T-helper 17 cell (primary cell): Measurements from ENCODE around the gene SEC22B. TPM values are rescaled to one million over a fixed set of nuclear protein-coding genes. Genes with fewer than 3 reads are reported as not detected.
"Not testable (repeated sequence)": the region's sequence is repeated elsewhere in the genome, so short reads cannot be mapped to it uniquely, and the experiment has no call there.

Source experiments
- ATAC-seq: fragments of 150-1000 bp; cut with Tn5 transposase; 2 replicates; pipeline ENCODE4 v1.10.0; 2021; ENCODE audit warnings: mild to moderate bottlenecking, moderate library complexity
- DNase-seq, 3 donors: peaks; one replicate each; pipeline versions ENCODE4 v3.0.0 to v3.0.0-alpha.2; 2020 to 2021
- H3K9me3 ChIP-seq: one replicate; pipeline ENCODE4 v1.7.0; 2013; ENCODE audit warnings: low read length, mild to moderate bottlenecking; ENCODE audit not compliant: control insufficient read depth, poor library complexity, severe bottlenecking
- H3K27ac Mint-ChIP-seq: one replicate; pipeline ENCODE4 v1.8.0; 2022; ENCODE audit warnings: mild to moderate bottlenecking, moderate library complexity, mixed read lengths
- H3K27me3 Mint-ChIP-seq: one replicate; pipeline ENCODE4 v1.8.0; 2022; ENCODE audit warnings: mixed read lengths
- H3K36me3 Mint-ChIP-seq: one replicate; pipeline ENCODE4 v1.8.0; 2022; ENCODE audit warnings: low read depth, mixed read lengths
- H3K4me1 Mint-ChIP-seq: one replicate; pipeline ENCODE4 v1.8.0; 2022; ENCODE audit warnings: mild to moderate bottlenecking, mixed read lengths
- H3K4me3 Mint-ChIP-seq: one replicate; pipeline ENCODE4 v1.8.0; 2022; ENCODE audit warnings: mild to moderate bottlenecking, moderate library complexity, mixed read lengths
- total RNA-seq, 4 donors: library from RNA in 2 of 4; stranded (reverse) in 2 of 4; gene quantifications; one replicate each; pipeline ENCODE4 v1.2.3 and lab custom pipeline; 2022 to 2026

The SEC22B gene
- total RNA-seq, 2 donors from 2014 or later: 24.2 to 28.4 TPM

GRCh38 chr1:120140656-120141265 is 35.6 kb downstream of the SEC22B start:
- not testable (repeated sequence) for ATAC-seq, H3K27me3 Mint-ChIP-seq, H3K9me3 ChIP-seq, H3K36me3 Mint-ChIP-seq, DNase-seq, H3K4me3 Mint-ChIP-seq, H3K27ac Mint-ChIP-seq
- peaks cover 14% of the 10 kb centered on the region for H3K4me1 Mint-ChIP-seq

GRCh38 chr1:120136086-120136485 is 40.2 kb downstream of the SEC22B start:
- H3K4me1 Mint-ChIP-seq, DNase-seq: not testable (repeated sequence)

GRCh38 chr1:120133928-120134325 is 42.4 kb downstream of the SEC22B start:
- not testable (repeated sequence) for ATAC-seq, H3K4me3 Mint-ChIP-seq, H3K36me3 Mint-ChIP-seq, H3K9me3 ChIP-seq, H3K27me3 Mint-ChIP-seq, DNase-seq, H3K4me1 Mint-ChIP-seq, H3K27ac Mint-ChIP-seq

More at GRCh38 chr1:120136086-120136485, 40.2 kb downstream of the SEC22B start:
- H3K36me3 Mint-ChIP-seq, H3K4me3 Mint-ChIP-seq, H3K27me3 Mint-ChIP-seq, ATAC-seq, H3K9me3 ChIP-seq, H3K27ac Mint-ChIP-seq: not testable (repeated sequence)

- DNase-seq (no peak), ATAC-seq (no peak)
- Mint-ChIP-seq H3K27me3 (no peaks in the 10 kb centered on the region), H3K4me1 (peaks cover 5% of the 10 kb centered on the region), H3K4me3 (no peak overlapping the region), H3K36me3 (peaks cover 4% of the 10 kb centered on the region), H3K27ac (no peak overlapping the region)
- no peaks in the 10 kb centered on the region for H3K9me3 ChIP-seq
Observed at GRCh38 chr1:120133228-120133927, 42.9 kb downstream of the SEC22B start.

GRCh38 chr1:120132406-120132763 is 43.9 kb downstream of the SEC22B start:
- not testable (repeated sequence) for H3K9me3 ChIP-seq, H3K27ac Mint-ChIP-seq, DNase-seq, H3K27me3 Mint-ChIP-seq, H3K36me3 Mint-ChIP-seq, H3K4me3 Mint-ChIP-seq, ATAC-seq, H3K4me1 Mint-ChIP-seq

- H3K36me3 Mint-ChIP-seq, H3K4me1 Mint-ChIP-seq, DNase-seq, H3K9me3 ChIP-seq, H3K4me3 Mint-ChIP-seq, H3K27ac Mint-ChIP-seq, H3K27me3 Mint-ChIP-seq: not testable (repeated sequence)
- ATAC-seq: peak; percentile 58
Observed at GRCh38 chr1:120131611-120132405, 44.5 kb downstream of the SEC22B start.

GRCh38 chr1:120127921-120128320 is 48.4 kb downstream of the SEC22B start:
- not testable (repeated sequence) for H3K27me3 Mint-ChIP-seq, DNase-seq, H3K4me3 Mint-ChIP-seq, H3K4me1 Mint-ChIP-seq, H3K9me3 ChIP-seq, ATAC-seq, H3K27ac Mint-ChIP-seq, H3K36me3 Mint-ChIP-seq

GRCh38 chr1:120126216-120126615 is 50.1 kb downstream of the SEC22B start:
- ATAC-seq, H3K27ac Mint-ChIP-seq, H3K4me3 Mint-ChIP-seq, H3K27me3 Mint-ChIP-seq, H3K36me3 Mint-ChIP-seq, H3K4me1 Mint-ChIP-seq, H3K9me3 ChIP-seq, DNase-seq: not testable (repeated sequence)

- H3K9me3 ChIP-seq, DNase-seq, H3K27ac Mint-ChIP-seq, ATAC-seq, H3K4me1 Mint-ChIP-seq, H3K36me3 Mint-ChIP-seq, H3K27me3 Mint-ChIP-seq, H3K4me3 Mint-ChIP-seq: not testable (repeated sequence)
Observed at GRCh38 chr1:120124628-120125027, 51.7 kb downstream of the SEC22B start.

- not testable (repeated sequence) for H3K9me3 ChIP-seq, H3K4me1 Mint-ChIP-seq, H3K27ac Mint-ChIP-seq, H3K27me3 Mint-ChIP-seq, DNase-seq, H3K36me3 Mint-ChIP-seq
- peak; percentile 71 for ATAC-seq
- H3K4me3 Mint-ChIP-seq: peak overlapping the region; percentile 13
Observed at GRCh38 chr1:120123813-120124510, 52.4 kb downstream of the SEC22B start.

GRCh38 chr1:120122262-120122893 is 53.9 kb downstream of the SEC22B start:
- peak overlapping the region; percentile 52 for H3K4me3 Mint-ChIP-seq
- not testable (repeated sequence) for H3K27me3 Mint-ChIP-seq, DNase-seq, H3K36me3 Mint-ChIP-seq, H3K4me1 Mint-ChIP-seq, H3K27ac Mint-ChIP-seq, H3K9me3 ChIP-seq
- ATAC-seq: peak; percentile 68

GRCh38 chr1:120121830-120122229 is 54.5 kb downstream of the SEC22B start:
- not testable (repeated sequence) for H3K36me3 Mint-ChIP-seq, DNase-seq, ATAC-seq, H3K4me1 Mint-ChIP-seq, H3K9me3 ChIP-seq, H3K4me3 Mint-ChIP-seq, H3K27me3 Mint-ChIP-seq, H3K27ac Mint-ChIP-seq

- H3K27ac Mint-ChIP-seq, H3K36me3 Mint-ChIP-seq, ATAC-seq, H3K9me3 ChIP-seq, DNase-seq, H3K4me1 Mint-ChIP-seq, H3K27me3 Mint-ChIP-seq, H3K4me3 Mint-ChIP-seq: not testable (repeated sequence)
Observed at GRCh38 chr1:120120525-120120924, 55.8 kb downstream of the SEC22B start.
